Activated CD4-positive, alpha-beta T cell treated with anti-CD3 and anti-CD28 coated beads, Interleukin-2, amount 50 U/mL, for 48 hours (primary cell): ENCODE results near the gene MYO5A.
A peak's percentile ranks its signal among the peaks of the same experiment; 100 is the strongest.
"Not testable (repeated sequence)": the region's sequence is repeated elsewhere in the genome, so short reads cannot be mapped to it uniquely, and the experiment has no call there.

Experiments used
- DNase-seq, 2 experiments: peaks; one replicate each; pipeline ENCODE4 v3.0.0-alpha.2; 2020

MYO5A gene

DNA sequence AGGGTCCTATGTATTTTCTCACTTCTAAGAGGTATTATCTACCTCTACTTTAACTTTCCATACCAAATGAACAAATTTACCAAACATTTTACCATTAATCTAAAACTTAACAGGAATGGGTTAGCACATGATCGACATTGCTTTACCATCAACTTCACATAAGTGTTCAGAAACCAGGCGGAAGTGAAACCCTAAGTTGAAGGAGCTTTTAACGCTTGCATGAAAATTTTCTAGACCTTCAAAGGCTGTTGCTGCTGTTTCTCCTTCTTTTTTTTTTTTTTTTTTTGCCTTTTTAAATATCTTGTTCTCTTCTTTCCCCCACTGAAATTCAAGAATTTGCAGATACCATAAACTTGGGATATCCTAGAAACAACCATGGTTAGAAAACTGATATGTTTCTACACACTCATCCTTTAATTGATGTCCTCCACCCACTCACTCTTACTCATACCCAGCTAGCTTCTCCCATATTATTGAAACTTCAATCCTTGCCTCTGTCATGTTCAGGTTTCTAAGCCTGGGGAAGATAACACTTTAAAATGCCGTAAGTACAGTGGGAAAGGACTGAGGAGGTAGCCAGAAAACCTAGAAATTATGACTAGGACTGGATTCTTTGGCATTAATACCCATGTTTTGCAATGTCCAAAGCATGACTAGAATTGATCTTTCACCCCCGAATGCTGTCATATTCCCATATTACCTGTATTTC is 24.7 kb downstream of the MYO5A start:
- no peak for DNase-seq

DNA sequence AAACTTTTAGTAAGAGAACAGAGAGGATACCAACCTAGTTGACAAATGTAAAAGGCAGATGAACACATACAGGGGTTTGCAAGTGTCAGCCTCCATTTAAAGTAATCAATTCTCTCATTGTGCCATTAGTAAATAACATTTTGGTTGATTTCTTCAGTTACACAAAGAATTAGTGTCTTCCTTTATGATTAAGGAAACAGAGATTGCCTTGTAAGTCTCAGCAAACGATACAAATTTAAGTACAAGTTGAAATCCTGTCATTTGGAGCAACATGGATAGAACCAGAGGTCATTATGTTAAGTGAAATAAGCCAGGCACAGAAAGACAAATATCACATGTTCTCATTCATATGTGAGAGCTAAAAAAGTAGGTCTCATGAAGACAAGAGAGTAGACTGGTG is 26.1 kb downstream of the MYO5A start:
- DNase-seq = no peak

DNA sequence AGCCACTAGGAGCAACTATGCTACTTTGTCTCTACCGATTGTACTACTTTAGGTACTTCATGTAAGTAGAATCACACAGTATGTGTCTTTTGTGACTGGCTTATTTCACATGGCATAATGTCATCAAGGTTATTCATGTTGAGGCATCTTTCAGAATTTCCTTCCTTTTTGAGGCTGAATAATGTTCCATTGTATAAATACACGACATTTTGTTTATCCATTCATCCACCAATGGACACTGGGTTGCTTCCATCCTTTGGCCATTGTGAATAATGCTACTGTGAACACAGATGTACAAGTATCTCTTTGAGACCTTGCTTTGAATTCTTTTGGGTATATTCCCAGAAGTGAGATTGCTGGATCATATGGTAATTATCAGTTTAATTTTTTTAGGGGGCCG is 29.2 kb downstream of the MYO5A start:
- DNase-seq = no peak

DNA sequence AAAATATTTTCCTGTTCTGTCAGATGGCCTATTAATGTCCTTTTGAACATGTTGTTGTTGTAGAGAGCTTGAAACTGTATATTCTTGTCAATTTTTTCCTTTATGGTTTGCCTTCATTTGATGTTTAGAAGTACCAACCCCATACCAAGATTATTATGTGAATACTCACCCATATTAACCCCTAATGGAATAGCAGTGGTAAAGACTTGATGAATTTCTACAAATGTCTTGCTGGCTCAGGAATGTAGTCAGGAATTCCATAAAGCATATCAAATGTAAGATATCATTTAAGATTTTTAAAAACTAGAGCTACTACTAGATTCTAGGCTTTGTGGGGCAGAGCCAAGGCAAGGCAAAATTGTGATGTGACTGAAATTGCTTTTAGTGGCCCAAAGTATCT is 30.0 kb downstream of the MYO5A start:
- DNase-seq = no peak

DNA sequence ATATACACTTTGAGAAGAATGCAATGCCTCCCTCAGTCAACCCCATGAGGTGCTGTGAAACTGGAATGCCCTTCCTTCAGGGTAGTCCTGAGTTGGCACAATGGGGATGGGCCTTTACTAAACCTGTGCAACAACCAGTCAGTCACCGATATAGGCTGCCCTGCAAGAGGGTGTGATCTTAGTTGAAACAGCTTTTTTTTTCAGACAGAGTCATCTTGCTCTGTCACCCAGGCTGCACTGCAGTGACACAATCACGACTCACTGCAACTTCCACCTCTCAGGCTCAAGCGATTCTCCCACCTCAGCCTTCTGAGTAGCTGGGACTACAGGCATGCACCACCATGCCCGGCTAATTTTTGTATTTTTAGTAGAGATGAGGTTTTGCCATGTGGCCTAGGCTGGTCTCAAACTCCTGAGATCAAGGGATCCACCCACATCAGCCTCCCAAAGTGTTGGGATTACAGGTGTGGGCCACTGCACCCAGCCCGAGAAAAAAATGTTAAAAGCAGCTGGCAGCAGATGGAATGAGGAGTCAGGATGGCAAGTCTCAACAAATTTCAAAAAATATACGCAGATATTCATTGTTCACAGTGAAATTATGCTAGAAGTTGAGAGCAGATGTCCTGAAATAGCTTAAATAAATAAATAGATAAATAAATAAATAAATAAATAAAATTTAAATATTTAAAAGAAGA is 31.8 kb downstream of the MYO5A start:
- peak; percentile 51 to 65 for DNase-seq

DNA sequence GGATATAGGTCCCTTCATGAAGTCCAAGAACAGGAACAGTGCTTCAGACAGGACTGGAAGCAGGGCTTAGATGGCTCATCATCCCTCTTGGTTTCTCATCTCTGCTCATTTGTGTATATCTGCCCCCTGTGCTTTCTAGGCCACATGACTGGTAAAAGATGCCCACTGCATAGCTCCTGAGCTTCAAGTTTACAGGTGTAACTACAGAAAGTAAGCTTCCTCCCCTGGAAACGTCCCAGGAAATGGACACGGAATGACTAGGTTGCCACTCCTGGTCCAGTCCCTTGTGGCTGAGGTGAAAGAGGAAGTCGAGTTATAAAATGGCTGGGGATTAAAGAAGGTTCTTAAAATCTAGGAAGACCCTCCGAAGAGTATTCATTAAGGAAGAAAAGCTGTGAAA is 32.5 kb downstream of the MYO5A start:
- no peak for DNase-seq

DNA sequence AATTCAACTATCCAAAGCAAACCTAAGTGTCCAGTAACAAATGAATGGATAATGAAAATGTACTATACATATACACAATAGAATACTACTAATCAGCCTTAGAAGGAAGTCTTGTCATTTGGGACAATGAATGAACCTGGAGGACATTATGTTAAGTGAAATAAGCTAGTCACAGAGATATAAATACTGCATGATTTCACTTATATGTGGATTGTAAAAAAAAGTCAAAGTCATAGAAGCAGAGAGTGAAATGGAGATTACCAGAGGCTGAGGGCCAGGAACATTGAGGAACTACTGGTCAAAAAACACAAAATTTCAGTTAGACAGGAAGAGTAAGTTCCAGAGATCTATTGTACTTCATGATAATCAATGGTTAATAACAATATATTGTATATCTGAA is 33.6 kb downstream of the MYO5A start:
- DNase-seq = no peak

DNA sequence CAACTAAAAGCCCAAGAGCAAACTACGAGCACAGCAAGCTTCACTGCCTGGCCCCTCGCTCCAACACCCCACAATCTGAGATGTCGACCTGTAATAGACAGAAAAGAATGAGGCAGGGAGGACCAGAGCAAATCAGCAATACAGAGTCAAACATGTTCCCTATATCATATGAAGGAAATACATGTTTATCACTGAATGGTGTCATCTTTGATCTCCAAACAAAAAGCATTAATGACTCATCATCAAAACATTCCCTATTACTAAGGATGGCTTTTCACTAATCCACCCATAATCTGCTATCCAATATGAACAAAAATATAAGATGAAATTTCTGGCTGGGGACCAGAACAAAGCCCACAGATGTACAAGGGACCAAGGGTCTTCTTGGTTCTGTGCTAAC is 34.7 kb downstream of the MYO5A start:
- no peak for DNase-seq

DNA sequence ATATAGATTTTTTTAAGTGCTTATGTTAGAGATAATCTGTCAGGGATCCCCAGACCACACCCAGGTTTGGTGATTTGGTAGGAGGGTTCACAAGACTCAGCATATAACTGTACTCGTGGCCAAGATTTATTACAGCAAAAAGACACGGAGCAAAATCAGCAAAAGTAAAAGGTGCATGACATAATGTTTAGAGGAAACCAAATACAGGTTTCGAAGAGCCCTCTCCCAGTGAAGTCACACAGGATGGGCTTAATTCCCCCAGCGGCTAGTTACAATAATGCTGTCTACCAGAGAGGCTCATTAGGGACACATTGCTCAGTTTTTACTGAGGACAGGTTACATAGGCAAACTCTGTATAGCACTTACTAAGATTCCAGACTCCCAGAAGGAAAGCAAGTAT is 36.5 kb downstream of the MYO5A start:
- no peak for DNase-seq

DNA sequence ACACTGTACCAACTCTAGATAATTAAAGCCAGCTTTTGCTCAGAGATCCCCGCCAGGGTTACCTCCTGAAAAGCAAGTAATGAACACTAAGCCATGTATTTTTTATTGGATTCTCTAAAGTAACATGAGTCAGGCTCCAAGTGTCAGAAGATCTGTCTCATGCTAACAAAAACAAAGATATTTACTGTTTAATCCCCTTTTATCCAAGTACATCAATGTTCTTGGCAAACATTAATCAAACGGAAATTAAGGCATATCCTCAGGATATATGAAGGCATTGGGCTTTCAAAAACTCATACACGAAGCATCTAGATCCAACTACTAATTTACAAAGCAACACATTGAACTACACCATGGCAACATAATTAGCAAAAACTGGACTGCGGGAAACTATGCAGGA is 37.2 kb downstream of the MYO5A start:
- DNase-seq = no peak

DNA sequence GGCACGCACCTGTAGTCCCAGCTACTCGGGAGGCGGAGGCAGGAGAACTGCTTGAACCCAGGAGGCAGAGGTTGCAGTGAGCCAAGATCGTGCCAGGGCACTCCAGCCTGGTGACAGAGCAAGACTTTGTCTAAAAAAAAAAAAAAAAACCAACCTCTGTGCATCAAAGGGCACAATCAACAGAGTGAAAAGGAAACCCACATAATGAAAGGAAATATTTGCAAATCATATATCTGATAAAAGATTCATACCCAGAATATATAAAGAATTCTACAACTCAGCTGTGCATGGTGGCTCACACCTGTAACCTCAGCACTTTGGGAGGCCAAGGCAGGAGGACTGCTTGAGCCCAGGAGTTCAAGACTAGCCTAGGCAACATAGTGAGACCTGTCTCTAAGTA is 39.2 kb downstream of the MYO5A start:
- DNase-seq = not testable (repeated sequence)

DNA sequence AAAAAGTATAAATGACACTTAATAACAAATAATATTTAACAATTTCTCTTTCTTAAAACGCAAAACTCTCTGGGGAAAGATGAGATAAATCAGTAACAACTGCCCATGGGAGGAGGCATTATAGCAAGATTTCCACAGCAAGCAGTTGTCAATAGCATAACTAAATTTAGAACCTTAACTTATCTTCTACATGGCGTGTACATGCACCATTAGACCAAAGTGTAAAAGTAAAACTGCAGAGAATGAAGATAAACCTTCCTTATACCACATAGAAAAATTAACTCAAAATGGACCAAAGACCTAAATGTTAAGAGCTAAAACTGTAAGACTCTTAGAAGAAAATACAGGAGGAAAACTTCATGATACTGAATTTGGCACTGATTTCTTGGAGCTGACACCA is 39.9 kb downstream of the MYO5A start:
- no peak for DNase-seq

DNA sequence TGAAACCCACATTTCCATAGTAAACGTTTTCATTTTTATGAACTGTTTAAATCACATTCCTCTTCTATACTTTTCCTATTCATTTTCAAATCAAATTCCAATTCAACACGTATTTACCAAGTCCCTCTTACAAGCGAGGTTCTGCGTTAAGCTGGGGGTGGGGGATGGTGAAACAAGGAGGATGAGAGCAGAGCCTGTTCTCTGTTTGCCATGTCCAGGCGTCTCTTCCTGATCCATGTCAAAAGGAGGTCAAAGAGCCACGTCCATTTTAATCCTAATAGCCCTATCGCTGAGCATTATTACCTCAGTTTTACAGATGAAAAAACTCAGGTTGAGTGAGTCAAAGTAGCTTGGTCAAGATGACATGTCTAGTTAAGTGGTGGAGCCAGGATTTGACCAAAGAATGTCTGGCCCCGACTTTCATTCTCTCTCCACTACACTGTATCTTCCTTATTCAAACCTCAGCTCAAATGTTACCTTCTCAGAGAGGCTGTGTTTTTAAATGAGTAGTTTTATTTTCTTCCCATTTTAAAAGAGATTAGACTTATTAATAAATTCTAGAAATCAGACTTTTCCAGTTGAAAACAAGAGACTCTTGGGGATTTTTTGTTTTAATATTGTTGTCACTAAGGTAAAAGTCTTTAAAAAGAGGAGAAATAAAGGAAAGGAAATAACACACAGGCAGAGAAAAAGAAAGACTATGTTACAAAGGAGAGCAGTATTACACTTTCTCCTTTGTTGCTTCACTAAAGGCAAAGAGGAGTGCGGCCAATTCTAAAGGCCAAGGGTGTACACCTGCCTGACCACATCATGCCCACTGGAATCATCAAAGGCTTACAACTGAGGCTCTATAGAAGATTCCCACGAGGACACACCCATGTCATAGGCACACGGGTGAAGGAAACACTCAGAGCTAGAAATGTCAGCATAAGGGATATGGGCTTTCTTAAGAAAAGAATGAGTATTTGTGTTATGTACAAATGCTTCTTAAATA is 42.4 kb downstream of the MYO5A start:
- DNase-seq = no peak

DNA sequence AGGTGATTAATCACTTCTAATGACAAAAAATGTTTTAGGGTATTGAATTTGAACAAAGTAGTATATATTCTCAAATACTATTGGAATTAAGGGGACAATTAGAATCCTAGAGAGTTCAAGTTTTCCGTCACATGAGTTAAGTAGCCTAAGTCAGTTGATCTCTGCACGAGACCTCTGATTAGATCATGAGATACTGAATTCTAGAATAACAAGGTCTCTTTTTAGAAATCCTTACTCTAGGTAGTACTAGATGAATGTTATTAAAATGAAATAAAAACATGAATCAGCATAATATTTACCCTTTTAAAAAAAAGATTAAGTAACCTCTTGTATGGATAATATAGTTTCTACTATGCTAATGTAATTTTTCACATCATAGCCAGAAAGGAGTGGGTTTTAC is 43.4 kb downstream of the MYO5A start:
- DNase-seq = no peak

DNA sequence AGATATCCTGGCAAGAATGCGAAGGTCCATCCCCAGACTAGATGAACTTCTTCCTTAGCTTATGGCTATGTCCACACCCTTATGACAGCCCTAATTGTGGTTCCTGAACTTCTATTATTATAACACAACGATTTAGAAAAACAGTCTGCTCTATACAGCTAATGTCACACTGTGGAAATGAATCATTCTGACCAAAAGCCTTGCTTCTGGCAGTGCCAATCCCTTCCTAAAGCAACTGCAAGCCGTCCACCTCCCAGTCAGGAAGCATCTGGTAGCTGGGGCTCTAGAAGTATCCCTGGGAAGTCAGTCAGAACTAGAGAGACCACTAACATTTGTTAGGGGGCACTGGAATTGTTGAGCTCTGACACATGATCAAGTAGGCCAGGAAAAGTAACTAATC is 45.0 kb downstream of the MYO5A start:
- DNase-seq = peak in 1 of 2 experiments; percentile 16

DNA sequence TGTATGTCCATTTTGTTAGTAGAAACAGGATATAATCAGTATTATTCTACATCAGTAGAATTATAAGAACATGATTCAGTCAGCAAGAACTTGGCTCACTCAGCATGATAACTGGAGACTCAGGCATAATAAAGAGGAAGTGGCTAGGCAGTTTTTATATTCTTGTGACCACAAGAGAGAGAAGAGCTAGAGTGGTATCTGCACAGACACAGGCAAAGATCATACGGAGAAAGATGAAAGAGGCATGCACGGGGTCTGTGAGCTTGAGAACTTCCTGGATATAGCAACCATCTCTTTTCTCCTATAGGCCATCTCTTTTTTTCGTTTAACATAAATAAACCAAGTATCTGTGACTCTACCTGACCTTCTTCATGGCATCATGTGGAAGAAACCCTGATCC is 46.8 kb downstream of the MYO5A start:
- no peak for DNase-seq

DNA sequence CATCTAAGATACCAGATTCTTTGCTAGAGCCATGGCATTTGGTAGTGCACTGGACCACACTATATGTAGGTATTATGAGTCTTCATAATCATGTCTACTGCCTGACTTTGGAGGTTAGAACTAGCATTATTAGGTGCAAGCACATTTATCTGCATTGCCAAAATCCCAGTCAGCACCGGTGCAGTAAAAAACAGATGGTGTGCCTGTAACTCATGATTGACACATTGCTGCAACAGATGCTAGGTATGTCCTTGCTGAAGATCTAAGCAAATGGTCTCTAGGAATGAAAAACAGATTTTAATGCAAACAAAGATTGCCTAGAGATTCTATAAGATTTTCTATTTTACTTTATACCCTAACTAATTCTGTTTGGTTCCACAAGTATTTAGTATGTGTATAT is 47.7 kb downstream of the MYO5A start:
- no peak for DNase-seq

DNA sequence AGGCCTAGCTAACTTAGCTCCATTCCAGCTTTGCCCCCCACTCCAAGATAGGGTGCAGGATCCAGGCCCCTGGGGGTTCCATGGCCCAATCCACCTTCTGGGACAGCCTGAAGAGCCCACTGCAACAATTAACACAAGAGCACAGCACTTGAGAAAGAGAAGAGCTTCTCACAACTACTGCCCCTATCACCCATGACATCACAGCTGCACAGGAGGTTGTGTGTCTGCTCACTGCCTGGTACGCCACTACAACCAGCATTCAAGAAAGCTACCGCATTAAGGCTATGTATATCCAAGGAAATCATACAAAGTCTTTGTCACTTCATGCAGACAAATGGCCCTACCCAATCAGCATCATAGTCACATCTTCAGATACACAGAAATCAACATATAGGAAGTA is 62.0 kb downstream of the MYO5A start:
- DNase-seq = no peak

DNA sequence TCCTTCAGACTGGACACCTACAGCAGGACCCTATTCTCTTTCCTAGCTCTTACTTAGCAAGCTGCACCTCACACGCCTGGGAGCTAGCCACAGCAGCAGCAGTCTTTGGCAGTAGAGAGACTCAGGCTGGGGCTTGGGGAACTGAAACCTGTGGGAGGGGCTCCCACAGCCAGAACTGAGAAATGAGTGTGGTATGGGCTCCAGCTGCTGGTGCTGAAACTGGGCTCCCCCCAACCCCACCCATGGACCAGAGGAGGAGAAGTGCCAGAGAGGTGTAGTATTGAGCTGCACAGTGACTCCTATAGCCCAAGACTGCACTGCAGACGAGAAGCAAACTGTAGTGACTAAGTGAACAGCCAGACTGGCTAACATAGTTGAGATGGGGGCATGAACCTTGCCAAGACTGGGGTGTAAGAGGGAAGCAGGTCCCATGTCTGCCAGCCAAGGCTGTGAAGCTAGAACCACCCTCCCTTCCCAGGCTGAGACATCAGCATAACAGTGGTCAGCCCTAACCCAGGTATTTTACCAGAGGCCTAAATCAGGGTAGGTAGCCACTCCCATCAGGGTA is 62.5 kb downstream of the MYO5A start:
- DNase-seq = peak; percentile 59 to 70

DNA sequence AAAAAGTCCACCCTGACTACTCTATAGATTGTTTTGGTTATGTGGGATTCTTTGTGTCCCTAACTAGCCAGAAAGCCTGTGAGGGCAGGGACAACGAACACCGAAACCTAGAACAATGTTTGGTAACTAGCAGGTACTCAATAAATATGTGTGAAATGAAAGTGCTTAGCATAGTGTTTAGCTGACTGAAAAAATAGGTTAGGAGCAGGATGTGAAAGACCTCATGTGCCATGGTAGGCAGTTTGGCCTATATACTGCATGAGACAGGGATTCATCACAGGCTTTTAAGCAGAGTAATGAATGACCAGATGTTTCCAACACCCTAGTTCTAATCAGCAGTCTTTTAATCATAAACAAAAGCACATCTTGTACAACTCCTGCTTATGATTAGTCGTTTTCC is 64.2 kb downstream of the MYO5A start:
- peak in 1 of 2 experiments; percentile 15 for DNase-seq

DNA sequence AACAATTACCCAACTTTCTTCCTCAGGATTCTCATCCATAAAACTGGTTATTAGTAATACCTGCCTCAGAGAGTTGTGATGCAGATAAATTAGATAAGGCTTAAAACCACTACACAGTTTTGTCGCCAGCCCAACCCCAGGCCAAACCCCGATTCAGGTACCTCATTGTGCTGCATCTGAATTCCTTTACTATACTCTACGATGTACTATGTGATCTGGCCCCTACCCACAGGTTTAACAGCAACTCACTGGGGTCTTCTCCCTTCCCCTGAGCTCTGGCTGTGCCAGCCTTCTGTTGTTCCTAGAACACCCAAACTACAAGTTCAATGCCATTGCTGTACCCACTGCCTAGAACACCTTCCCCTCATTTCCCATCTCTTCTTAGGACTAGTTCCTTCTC is 64.6 kb downstream of the MYO5A start:
- peak in 1 of 2 experiments; percentile 11 for DNase-seq

DNA sequence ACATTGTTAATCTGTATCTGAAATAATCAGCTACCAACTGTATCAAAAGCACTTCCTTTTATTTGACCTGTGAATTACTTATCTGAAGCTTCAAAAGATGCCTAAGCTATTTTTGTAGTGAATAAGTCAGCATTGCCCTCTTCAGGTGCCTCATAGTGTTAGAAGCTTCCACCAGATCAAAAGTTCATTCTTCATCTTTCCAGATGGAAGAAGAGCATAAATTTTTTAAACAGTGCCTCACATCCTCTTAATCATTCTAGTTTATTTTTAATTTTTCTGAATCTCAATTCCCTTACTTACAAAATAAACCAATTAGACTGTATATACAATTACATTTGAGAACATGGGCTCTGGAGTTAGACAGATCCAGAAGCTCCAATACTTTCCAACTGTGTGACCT is 65.0 kb downstream of the MYO5A start:
- no peak for DNase-seq

DNA sequence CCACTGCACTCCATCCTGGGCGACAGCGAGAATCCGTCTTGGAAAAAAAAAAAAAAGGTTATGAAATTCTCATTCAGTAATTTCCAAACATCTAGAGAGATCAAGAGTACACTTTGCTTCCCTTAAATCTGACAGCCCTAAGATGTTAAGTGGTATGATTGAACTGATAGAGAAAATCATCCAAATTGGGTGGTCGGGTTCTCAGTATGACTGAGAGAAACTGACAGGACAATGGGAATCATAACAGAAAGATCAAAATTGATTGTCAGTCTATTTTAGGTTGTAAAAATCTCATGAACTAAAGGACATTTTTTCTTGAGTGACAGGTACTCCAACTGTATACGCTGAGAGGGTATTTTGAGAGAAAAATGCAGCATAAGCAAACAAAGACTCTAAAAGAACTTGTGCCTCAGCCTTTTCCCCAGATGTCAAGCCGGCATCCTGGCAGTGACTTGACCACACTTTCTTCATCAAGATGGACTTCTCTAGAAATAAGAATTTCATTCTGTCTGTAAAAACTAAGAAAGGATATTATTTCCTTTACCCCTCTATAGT is 65.8 kb downstream of the MYO5A start:
- no peak for DNase-seq
